ENCODE measurements around the gene MAPK8IP1. TPM values are rescaled to one million over a fixed set of nuclear protein-coding genes. Genes with fewer than 3 reads are reported as not detected.
"Not testable (repeated sequence)": the region's sequence is repeated elsewhere in the genome, so short reads cannot be mapped to it uniquely, and the experiment has no call there.

MAPK8IP1 gene
- total RNA-seq, 1 donor from 2014 or later, result 7.5 TPM

DNA sequence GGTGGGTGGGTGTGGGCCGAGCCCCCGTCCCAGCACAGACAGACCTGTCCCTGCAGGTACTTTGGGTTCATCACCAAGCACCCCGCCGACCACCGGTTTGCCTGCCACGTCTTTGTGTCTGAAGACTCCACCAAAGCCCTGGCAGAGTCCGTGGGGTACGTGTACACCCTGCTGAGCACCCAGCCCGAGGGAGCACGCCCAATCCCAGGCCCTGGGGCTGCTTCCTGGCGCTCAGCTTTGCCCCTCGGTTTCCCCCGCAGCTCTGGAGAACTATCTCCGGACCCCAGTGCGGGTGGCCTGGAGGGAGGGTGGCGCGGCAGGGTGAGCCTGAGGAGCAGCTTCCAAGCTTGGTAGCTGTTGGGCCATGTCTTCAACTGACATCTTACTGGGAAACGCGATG, 19.6 kb downstream of the MAPK8IP1 start:
- intact Hi-C loops (cut with DNase I), result no loop called here
- DNase-seq (ENCODE audit: low spot score), result no peak

DNA sequence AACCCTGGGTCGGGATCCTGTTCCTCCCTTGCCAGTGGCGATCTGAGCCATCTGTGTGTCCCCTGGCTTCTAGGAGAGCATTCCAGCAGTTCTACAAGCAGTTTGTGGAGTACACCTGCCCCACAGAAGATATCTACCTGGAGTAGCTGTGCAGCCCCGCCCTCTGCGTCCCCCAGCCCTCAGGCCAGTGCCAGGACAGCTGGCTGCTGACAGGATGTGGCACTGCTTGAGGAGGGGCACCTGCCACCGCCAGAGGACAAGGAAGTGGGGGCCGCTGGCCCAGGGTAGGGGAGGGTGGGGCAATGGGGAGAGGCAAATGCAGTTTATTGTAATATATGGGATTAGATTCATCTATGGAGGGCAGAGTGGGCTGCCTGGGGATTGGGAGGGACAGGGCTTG, 20.1 kb downstream of the MAPK8IP1 start:
- intact Hi-C loops (cut with DNase I); DNase-seq (ENCODE audit: low spot score): not testable (repeated sequence)

DNA sequence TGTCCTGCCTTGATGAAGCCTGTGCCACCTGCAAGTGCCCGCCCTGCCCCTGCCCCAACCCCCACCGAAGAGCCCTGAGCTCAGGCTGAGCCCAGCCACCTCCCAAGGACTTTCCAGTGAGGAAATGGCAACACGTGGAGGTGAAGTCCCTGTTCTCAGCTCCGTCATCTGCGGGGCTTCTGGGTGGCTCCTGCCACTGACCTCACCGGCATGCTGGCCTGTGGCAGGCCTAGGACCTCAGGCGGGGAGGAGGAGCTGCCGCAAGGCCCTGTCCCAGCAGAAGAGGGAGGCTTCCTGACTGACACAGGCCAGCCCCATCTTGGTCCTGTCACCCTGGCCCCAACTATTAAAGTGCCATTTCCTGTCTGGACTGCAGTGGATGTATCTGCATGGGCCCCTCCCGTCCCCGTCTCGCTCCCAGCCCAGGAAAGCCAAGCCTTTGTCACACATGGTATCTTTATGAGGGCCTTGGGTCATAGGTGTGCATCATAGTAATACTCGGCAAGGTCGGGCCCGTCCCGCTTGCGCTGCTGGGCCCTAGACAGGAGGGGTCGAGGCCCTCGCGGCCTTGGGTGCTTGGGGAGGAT, 20.7 kb downstream of the MAPK8IP1 start:
- intact Hi-C loops (cut with DNase I), result no loop called here
- no peak for DNase-seq (ENCODE audit: low spot score)

DNA sequence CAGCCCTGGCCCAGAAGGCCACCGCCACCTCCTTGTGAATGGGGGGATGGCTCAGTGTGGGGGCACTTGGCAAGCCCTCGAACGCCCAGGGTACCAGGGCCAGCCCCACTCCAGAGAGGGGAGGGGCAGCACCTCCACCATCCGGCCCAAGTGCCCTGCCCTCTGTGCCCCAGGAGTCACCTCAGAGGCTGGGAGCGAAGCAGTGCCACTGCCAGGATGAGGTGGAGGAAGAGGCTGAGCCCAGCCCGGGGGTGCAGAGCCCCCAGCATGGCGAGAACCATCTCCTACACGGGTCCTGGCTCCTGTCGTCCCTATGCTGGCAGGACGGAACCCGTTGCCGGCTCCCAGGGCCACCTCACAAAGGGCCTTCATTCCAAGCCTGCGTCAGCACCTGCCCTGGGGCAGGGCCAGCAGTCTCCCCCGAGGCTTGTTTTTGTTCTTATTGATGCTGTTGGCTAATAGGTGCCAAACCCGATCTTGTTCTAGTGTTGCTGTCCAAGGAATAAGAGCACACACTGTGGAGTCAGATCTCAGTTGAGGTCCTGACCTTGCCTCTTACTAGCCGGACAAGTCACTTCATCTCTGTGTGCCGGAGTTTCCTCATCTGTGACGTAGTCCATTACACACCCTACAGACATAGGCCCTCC, 21.6 kb downstream of the MAPK8IP1 start, which contains the start of gene FREY1:
FREY1 (minus strand) TSS at position 307 of the 647 bp plus-strand sequence; CDS start at position 281, 26 bp downstream.
- intact Hi-C loops (cut with DNase I), result no loop called here
- DNase-seq (ENCODE audit: low spot score), result no peak

DNA sequence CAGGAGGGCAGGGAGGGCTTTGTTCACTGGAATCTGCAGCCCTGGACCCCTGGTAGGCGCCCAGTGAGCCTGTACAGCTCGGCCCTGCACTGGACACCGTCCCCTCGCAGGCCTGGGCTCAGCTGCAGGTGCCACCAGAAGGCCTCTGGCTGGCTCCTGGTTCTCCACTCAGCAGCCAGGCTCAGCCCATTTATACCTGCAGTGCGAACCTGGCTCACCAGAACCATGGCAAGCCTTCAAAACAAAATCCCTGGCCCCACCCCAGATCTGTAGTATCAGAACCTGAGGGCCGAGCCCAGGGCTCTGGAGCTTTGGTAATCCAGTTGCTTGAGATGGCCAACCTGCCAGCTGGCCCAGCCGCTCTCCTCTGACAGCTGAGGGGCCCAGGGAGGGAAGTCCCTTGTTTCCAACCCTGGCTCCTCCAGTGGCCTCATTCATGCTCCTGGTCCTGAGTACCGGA, 22.5 kb downstream of the MAPK8IP1 start:
- no peak for DNase-seq (ENCODE audit: low spot score)
- intact Hi-C loops (cut with DNase I), result no loop called here

DNA sequence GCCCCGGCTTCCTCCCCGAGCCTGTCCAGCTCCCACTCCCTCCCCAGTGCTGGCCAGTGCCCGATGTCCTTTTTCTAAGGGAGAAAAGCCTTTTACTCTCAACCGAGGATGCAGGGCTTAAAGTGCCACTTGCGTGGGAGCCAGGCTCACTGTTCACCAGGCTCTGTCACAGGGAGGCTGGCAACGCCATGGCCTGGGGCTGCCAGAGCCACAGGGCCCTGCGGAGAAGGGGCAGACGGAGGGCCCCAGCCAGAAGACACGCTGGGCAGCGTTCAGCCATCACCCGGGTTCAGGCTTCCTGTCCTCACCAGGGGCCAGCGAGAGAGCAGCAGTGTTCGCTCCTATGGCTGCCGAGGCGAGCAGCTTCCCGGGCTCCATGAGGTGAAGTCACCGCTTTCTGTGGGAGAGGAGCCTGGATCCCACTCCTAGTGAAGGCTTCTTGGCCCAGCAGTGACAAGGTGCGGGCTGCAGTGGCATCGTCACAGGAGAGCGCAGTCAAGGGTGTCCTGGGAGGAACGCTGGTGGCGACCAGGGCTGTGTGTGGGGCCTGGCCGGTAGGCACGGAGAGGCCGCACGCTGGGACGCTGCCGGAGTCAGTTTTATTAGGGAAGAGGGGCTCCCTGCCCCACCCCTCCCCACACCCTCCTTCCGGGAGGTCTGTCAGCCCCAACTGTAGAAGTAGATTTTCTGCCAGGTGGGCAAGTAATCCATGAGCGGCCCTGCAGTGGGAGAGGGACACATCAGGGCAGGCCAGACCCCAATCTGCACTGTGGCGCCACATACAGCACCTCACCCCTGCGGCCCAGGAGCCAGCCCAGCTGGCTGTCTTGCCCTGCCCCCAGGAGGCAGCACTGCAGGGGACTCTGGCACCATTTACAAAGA, 24.4 kb downstream of the MAPK8IP1 start:
- intact Hi-C loops (cut with DNase I), result no loop called here
- DNase-seq (ENCODE audit: low spot score), result no peak

DNA sequence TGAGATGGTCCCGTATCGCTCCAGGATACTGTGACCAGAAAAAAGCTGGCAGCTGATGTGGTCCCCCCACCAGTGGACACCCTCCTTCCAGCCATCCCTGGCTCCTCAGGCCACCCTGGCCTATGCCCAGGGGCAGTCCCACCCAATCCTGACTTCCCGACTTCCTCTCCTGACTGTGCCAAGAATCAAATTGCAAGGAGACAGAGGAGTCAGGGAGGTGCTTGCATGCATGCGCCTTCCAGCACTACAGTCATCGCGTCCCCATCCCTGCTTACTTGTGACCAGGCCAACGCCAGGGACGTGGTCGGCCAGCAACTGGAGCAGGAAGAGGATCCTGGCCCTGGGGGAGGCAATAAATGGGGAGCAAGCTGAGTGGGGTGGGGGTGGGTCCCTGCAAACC, 25.2 kb downstream of the MAPK8IP1 start:
- DNase-seq (ENCODE audit: low spot score), result no peak
- intact Hi-C loops (cut with DNase I), result no loop called here

DNA sequence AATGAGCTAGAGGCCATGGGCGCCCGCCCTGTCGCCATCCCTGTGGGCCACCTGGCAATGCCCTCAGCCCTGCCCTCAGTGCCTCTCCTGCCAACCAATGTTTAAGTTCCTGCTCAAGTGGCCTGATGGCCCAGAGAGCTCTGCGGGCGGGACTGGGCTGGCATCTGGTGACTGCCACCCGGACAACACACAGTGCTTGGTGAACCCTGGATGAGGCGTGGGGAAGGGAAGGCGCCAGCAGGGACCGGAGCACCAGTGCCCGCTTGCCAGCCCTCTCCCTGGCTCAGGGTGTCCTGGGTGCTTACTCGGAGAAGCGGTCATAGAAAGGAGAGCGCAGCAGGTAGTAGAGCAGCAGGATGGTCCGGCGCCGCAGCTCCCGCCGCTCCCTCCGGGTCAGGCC, 28.1 kb downstream of the MAPK8IP1 start:
- no peak for DNase-seq (ENCODE audit: low spot score)
- intact Hi-C loops (cut with DNase I), result no loop called here

DNA sequence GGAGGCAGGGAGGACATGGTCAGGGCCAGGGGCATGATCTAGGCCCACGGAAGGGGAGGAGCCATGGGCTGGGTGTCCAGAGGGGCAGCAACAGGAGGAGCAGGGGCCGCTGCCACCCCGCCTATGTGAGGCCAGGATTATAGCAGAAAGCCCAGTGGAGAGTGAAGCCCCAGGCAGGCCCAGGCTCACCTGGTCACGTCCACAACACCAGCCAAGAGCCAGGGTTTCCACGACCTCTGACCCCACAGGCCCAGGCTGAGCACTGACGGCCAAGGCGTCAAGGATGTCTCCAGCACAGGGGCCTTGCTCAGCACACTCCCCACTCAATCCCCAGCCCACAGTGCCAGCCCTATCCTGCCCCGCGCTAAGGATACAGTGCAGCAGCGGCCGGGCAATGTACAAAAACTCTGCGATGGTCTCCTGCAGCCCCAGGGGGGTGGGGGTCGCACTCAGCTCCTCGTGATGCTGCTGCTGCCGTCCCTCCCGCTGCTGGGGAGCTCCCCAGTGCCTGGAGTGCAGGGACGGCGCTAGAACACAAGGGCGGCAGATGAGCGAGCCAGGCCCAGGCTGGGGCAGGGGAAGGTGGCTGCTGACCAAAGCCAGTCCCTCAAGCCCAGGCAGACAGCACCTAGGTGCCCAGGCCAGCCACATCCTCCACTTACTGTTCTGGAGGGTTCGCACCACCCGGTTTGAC, 28.6 kb downstream of the MAPK8IP1 start:
- intact Hi-C loops (cut with DNase I), result no loop called here
- DNase-seq (ENCODE audit: low spot score), result no peak

DNA sequence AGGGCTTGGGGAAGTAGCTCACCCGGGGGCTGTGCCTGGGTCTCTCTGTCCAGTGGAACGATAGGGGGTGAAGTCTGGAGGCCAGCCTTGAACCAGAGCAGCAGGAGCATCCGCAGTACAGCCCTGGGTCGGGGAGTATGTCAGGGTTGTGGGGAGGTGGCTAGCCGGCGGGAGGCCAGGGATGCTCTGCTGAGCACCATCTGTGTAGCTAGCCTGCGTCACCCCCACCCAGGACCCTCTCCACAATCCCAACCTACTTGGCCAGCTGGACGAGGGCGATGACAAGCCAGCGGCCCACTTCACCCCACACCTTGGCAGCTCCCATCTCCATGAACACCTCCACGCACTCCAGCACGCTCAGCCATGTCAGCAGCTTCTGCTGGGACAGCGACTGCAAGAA, 30.0 kb downstream of the MAPK8IP1 start:
- intact Hi-C loops (cut with DNase I), result no loop called here
- no peak for DNase-seq (ENCODE audit: low spot score)

DNA sequence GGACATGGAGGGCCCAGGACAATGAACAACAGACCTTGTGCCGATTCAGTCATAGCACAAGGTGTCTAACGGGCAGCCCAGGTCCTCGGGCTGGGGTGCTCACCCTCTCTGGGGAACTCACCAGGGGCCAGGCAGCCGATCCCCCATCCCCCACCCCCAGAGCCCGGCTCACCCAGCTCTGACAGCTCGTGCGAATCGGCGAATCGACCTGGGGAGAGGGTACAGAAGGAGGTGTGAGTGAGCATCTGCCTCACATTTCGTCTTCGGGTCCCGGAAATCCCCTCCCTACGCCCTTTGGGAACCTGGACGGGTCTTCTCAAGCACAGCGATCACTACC, 31.8 kb downstream of the MAPK8IP1 start:
- intact Hi-C loops (cut with DNase I), result no loop called here
- DNase-seq (ENCODE audit: low spot score), result no peak

DNA sequence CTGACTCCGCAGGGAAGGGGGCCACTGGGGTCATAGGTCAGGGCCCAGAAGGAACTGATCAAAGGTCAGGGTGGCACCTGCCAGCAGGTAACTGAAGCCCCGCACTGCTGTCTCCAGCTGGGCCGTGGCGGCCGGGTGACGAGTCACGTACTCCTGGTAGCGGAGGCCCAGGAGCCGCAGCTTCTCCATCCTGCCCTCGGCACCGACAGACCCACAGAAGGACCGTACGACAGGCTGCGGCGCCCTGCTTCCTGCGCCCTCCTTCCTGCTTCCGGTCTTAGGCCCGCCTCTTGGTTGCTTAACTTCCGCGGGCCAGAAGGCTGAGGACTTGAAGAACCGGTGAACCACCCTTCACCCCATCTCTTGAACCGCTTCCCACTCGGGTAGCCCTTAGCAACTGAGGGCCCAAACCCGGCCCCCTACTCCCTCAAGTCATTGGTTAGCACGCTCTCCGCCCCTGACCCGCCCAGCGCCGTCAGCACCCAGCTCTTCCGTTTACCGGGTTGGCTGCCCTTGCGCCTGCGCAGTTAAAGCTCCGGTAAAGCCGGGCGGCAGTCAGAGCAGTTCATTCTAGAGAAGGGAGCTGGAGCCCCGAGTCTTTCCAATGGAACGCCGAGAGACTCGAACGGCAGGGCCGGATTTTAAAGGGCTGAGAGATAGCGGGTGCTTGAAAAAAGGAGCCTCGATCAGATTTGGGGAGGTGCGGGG, 32.3 kb downstream of the MAPK8IP1 start, which contains the start of gene PEX16:
PEX16 (minus strand) TSS at position 255 of the 708 bp plus-strand sequence; CDS start at position 189, 66 bp downstream.
- DNase-seq (ENCODE audit: low spot score), result peak; percentile 98
- intact Hi-C loops (cut with DNase I), result loop anchor here (1.0 kb wide), 1 partner anchor 70 kb away; the partner anchor contains the start of gene CRY2

DNA sequence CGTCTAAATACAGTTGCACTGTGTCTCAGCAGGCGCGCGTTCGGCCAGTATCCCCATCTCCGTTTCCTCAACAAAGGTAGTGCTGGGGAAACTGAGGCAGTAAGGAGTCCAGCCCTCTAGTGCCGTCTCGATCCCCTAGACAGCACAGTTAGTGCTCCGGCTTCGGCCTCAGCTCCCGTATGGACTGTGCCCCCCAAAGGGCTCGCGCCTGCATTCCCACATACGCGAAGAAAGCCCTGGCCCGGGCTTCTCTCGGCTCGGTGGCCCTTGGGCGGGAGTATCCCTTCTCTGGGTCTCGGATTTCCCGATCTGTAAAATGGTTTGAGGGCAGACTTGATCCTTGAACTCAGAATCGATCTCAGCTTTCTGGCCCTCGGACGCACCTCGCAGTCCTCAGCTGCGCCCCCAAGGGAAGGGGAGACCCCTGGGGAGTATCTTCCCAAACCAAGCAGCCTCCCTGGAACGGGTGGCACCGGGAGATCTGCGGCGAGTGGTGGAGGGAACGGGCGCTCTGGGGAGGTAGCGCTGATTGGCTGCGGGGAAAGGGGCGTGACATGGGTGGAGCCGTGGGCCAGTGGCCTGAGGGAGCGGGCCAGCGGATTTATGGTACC, 33.0 kb downstream of the MAPK8IP1 start:
- intact Hi-C loops (cut with DNase I), result loop anchor here (1.0 kb wide), 1 partner anchor 71 kb away; the partner anchor contains the start of gene CRY2

DNA sequence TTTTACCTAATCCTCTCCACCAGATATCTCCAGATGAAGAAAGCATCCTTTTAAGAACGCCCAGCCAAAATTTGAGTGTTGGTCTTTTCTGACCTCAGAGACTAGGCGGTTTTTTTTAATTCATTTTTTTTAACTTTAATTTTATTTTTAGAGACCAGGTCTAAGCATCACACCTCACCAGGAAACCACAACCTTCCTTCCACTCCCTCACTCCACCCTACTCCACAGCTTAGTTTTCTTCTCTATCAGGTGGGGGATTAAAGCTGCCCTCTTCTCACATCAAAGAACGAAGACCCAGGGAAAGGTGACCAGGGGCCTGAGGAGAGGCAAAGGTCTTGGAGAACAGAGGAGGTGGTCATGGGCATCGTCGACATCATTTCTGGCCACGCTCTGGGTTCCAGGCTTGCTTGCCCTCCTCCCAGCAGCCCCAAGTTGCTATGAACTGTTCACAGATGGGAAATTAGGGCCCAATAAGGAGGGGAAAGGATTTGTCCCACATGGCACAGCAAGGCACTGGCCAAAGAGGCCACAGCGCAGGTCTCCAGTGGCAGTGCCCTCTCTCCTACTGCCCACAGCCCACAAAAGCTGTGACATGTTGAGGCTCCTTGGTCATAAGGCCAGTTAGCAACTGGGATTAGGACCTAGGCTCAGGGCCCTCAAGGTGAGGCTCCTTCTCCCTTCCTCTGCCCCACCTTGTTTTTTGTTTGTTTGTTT, 33.7 kb downstream of the MAPK8IP1 start:
- no peak for DNase-seq (ENCODE audit: low spot score)
- intact Hi-C loops (cut with DNase I), result loop anchor here (1.0 kb wide), 1 partner anchor 72 kb away; the partner anchor contains the start of gene CRY2

More for the DNA sequence above, 33.0 kb downstream of the MAPK8IP1 start:
- peak; percentile 93 for DNase-seq (ENCODE audit: low spot score)

DNA sequence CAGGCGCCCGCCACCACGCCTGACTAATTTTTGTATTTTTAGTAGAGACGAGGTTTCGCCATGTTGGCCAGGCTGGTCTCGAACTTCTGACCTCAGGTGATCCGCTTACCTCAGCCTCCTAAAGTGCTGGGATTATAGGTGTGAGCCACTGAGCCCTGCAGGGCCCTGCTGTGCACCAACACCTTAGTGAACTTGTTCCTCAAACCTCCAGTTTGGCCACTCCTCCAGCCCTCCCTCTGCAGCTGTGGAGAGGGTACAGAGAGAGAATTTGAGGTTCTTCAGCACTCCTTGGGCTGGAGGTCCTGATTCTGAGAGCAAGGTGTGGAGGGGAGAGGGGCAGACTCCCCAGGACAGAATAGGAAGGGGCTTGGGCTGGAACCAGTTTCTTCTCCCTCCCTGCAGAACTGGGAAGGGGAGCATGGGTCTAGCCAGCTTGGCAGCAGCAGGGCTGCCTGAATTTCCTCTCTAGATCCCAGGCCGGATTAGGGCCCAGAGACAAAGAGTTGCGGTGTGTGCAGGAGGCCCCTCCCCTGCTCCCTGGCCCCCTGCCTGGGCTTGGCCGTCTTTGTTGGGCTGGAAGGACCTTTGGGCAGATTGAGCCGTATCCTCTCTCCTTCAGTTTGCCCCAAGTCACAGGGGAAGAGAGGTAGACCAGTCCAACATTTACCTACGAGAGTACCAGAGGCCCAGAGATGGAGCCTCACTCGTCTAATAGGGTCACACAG, 34.5 kb downstream of the MAPK8IP1 start:
- intact Hi-C loops (cut with DNase I), result no loop called here
- DNase-seq (ENCODE audit: low spot score), result no peak

DNA sequence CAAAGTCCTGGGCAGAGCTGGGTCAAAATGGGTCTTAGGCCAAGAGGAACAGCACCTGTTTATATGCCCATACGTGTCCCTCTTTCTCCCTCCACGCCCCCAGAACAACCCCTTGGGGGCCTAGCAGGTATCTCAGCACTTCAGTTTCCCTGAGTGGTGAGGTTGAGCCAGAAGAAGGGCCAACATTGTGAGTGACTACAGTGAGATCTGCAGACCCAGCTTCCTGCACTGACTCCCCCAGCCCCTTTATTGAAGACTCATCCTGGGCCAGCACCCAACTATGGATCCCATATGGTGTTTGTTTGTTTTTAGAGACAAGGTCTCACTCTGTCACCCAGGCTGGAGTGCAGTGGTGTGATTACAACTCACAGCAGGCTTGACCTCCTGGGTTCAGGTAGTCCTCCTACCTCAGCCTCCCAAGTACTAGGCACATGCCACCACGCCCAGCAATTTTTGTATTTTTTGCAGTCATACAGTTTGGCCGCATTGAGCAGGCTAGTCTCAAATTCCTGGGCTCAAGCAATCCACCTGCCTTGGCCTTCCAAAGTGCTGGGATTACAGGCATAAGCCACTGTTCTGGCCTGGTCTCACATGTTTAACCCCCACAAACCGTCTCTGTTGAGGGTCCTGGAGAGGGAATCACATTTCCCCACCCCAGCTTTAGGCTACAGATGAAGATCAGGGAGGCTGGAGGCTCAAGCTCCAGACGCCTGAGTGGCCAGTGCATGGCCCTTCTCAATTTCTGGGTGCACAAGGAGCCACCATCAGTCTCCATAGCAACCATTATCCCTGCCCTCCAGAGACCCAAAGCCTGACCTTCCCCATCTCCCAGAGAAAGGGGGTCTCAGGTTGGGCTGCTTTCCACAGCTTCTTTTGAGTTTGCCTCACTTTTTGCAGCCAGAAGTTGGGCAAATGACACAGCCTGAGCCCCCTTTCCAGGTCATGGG, 35.4 kb downstream of the MAPK8IP1 start:
- peak; percentile 44 for DNase-seq (ENCODE audit: low spot score)
- intact Hi-C loops (cut with DNase I), result no loop called here
